NCI-H2029 (cell line): Measurements from ENCODE around the gene SNORC.

Source experiments
- DNase-seq: peaks from one replicate; lab custom pipeline; 2025; lab: John Stamatoyannopoulos, UW

The SNORC gene

DNA sequence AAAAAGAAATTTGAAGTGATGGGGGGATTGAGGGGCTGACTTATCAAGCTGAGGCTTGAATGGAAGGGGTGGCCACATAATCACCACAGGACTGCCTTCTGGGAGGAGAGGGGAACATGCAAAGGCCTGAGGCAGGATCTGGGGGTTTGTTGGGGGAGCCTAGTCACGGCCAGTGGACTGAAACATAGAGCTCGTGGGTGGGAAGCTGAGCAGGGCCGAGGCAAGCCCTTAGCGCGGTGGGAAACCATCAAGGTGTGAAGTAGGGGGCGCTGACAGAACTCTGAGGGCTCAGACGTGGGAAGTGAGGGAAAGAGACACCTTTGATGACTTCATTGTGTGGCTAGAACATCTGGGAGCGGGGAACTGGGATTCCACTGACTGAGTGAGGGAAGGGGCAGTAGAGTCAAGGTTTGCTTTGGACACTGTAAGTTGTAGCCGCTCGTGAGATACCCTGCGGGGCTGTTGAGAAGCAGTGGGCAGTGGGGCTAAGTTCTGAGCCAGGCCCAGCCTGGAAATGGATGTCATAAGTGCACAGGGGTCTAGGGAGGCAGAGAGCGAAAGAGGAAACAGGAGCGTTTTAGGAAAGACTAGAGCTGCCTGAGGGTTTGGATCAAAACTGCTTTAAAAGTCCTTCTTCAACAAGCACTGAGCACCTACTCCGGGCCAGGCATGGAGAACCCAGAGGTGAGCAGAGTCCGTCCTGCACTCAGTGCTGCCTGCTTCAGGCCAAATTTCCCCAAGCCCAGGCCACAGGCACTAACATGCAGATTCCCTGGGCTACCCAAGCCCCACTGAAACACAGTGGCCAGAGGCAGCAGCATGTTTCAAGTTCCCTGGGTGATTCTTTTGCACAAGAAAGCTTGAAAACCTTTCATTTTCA, 686 bp upstream of the SNORC start:
- no peak for DNase-seq

DNA sequence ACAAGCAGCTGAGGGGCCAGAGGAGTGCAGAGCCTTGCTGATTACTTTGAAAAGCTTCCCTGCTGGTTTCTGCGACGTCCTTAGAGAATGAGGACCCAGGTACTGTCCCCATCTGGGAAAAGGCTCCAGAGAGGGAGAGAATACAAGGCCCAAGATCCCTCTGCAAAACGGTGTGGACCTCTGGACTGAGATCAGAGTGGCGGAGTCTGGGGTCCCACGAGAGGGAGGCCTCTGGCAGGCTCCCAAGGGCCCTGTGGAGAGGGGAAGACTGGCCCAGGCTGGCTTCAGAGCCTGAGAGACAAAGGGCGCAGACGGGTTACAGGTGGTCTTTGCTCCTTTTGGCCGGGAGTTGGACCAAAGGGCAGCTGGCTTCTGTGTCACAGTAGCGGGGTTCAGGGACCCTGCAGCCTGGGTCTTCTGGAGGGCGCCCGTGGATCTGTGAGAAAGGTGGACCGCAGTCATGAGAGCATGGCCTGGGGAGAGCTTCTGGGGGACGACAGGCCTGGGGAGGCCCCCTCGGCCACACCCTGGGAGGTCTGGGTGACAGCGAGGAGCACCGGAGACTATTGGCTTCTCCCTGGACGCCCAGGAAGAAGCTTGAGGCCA, 805 bp downstream of the SNORC start:
- no peak for DNase-seq

DNA sequence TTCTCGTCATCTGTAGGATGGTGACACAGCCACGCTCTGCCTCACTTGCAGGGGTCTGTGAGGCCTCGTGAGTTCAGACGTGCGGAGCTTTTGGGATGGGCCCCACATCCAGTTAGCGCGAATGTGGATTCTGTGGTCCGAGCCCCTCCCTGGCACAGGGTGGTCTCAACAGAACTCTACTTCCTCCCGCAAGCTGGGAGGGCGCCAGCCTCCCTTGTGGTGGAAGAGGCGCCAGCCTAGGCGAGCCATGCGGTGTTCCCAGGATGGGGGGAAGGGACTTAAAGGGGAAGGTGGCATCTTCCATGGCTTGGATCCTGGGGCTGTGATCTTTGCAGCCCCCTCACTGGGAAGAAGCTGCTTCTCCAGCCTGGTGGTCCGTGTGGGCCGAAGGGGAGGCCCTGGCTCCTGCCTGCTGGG, 1.4 kb downstream of the SNORC start:
- no peak for DNase-seq

DNA sequence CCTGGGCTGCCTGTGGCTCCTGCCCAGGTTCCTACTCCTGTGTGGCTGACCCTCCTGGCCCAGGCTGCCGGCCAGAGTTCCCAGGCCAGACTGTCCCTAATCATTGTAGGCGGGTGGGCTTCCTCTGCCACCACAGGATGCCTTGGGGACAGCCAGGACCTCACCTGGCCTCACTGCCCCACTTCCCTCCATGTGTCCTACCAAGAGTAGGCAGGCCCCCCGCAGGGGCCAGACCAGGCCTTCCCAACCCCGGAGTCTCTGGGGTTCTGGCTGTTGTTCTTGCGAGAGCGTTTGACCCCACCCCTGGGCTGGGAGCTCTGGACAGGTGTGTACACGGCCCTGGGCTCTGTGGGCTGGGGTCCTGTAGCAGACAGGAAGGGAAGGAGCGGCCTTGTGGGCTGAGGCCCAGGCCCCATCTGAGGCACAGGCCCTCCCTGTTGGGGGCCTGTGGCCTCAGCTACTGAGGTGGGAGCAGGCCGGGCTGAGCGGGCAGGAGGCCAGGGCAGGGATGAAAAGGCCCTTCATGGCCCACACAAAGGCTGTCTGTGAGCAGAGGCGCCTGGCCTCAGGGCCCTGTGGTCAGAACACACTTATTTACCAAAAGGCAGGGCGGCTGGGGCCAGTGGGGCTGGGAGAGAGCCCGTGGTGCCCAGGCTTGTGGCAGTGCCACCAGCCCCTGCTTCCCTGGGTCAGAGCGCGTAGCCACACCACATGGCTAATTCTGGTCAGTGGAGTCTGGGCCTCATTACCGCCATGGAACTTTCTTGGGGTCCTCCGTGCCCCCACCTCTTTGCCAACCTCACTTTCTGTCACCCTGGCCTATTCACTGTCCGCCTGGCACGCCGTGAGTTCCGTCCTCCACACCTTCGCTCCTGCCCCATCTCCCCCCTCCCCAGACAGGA, 2.0 kb downstream of the SNORC start:
- no peak for DNase-seq

DNA sequence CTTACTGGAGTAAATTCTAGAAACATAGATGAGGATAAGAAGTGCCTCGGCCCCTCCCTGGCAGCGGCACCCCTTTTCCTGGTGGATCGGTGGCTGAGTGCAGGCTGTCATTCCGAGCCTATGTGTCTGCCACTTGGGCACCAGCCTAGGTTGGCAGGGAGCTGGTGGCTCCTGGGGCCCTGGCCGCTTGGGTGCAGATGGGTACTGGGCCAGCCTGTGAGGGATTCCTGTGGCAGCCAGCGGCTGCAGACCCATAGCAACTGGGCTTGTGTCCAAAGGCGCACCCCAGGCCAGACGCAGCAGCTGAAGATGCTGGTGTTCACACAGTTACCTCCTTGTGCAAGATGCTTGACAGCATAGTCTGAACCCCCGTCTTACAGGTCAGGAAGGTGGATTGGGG, 2.8 kb downstream of the SNORC start:
- DNase-seq: no peak

DNA sequence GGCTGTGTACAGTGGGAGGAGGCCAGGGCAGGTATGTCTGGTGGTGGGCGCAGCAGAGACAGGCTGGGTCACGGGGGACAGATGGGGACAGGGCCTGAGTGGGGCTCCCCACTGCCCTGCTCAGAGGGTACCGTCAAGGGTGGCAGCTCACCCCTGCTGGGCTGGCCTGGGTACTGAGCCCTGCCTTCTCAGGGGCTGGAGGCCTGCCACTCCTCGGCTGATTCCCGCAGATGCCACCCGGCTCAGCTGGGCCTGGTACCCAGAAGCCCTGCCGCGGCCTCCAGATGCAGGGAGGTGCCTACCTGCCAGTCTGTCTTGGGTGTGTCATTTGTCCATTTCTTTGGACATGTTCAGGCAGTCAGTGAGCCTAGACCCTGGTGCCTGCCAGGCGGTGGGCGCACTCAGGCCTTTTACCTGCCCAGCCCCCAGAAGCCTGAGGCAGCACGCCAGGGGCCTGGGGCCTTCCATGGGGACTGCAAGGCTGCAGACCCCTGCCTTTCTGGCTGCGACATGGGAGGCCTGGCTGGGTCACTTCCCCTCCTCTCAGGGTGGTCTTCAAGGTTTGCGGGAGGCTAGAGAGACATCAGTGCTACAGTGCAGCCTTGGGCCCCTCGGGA, 3.3 kb downstream of the SNORC start:
- DNase-seq: no peak

DNA sequence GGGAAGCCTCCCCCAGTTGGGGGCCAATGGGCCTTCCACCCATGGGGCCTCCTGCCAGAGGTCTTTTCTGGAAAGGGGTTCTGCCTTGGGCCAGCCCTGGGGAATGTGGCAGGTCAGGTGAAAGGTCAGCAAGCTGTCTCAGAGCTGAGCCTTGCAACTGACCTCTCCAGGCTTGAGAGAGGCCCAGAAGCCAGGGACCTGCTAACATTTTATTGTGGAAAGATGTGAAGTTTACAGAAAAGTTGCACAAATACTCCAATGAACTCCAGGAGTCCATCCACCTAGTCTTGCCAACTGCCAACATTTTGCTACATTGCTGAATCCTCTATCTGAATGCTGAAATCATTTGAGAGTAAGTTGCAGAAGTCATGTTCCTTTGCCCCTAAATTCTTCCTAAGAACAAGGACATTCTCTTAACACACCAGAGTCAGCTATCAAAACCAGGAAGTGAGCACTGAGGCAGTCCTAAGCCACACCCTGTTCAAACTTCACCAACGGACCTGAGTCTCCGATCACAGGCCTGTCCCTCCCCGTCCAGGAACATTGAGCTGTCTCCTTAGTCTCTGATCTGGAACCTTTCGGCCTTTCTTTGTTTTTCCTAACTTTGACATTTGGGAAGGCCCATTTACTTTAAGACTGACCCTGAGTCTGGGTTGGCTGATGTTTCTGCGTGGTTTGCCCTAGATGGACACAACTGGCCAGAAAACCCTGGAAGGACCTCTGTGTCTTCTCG, 4.0 kb downstream of the SNORC start:
- no peak for DNase-seq

DNA sequence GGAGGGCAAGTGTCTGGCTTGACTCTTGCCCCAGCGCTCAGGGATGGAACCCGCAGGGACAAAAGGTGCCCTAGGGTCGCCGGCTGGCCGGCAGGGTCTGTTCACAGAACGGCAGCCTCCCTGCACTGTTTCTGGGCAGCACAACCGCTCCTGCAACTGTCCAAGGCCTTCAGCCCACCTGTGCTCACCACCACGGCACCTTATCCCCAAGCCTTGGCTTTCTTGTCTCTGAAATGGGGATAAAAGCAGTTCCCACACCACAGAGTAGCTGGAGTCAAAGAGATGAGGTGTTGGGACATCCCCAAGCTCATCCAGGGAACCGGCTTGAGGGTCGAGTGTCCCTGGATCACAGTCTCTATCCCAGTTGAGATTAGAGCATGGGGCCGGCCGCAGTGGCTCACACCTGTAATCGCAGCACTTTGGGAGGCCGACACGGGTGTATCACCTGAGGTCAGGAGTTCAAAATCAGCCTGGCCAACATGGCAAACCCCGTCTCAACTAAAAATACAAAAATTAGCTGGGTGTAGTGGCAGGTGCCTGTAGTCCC, 4.7 kb downstream of the SNORC start:
- DNase-seq: no peak

DNA sequence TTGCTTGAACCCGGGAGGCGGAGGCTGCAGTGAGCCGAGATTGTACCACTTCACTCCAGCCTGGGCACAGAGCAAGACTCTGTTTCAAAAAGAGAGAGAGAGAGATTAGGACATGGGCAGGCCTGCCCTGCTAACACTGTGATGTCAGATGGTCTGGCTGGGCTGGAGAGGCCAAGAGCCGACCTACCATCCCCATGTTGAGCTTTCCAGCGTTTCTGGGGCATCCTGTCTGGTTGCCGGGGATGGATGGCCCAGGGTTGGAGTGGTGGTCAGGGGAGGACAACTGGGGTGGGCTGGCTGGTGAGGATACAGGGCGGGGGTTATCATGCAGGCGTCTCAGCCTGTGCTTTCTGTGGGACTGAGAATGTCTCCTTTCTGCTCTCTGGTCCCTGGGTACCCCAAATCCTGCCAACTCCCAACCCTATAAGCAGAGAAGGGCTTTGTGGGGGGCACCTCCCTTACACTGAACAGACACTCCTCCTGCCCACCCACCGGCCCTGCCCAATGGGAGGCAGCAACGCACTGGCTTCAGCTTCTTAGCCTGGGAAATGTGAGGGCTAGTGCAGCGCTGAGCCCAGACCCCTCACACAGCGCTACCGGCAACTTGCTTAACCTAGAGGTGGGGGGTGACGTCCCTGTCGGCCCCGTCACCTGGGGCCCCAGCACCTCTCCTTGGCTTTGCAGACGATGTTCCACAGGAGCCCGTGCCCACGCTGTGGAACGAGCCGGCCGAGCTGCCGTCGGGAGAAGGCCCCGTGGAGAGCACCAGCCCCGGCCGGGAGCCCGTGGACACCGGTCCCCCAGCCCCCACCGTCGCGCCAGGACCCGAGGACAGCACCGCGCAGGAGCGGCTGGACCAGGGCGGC, 5.4 kb downstream of the SNORC start:
- no peak for DNase-seq

DNA sequence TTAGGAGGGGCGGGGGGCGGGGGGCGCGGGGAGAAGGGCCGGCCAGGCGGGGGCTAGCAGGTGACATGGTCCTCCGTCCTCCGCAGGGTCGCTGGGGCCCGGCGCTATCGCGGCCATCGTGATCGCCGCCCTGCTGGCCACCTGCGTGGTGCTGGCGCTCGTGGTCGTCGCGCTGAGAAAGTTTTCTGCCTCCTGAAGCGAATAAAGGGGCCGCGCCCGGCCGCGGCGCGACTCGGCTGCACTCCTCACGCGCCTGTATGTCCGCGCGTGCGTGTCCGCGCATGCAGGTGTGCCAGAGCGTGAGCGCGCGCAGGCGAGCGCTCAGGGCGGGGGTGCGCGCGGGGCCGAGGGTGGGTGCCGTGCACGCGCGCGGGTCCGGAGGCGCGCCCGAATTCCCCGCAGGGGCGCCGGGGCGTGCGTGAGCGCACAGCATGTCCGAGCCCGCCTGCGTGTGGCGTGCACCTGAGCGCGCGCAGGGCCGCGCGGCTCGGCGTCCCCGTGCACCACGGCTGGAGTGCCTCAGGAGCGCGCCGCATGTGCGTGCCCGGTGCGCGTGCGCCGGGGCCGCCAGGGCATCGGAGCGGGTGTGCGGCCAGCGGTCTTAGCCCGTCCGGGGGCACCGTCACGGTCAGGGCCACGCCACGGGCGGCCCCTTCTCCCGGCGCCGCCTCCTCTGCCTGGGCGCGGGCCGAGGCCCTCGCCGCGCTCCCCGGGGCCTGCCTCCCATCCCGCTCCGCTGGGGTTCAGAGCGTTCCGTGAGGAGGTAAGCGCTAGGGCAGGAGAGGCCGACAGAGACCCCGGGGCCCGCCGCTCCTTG, 6.3 kb downstream of the SNORC start:
- no peak for DNase-seq

DNA sequence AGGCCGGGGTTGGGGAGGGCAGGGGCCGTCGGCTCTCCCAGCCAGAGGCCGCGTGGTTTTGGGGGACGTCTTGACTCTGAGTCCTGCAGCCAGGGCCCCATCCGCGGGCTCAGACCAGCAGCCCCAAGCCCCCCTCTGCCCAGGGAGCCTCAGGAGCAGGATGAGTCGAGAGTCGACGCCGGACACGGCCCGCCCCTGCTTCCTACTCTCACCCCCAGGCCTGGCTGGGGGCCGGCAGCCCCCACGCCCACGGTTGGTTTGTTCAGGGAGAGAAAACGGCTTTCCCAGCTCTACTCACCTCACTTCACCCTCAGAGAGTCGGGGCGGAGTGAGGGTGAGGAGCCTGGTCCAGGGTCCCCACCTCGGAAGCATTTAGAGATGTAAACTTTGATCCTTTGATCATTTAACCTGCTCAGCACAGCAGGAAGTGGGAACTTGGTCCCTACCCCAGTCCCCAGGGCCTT, 6.9 kb downstream of the SNORC start:
- DNase-seq: no peak

DNA sequence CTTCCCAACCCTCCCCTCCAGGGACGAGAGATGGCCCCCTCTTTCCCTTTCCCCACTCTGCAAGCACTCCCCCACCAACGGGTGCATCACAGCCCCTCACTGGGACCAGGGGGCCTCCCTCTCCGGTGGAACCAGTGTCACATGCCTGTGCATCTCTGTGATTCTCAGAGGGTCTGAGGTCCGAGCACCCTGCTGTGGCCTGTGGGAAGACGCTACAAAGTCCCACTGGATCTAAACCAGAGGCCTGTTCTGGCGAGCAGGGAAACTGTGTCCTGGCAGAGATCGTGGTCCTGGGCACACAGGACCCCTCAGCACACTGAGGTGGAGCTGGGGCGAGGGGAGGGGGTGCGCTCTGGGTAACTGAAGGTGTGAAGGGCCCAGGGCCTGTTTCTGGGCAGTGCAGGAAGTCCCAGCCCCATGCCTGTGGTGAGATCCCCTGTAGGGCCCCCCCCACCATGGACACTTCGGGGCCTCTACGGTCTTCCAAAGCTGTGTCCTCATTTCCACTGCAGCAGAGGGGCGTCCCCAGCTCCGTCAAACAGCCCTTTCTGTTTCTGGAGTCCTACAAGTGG, 8.0 kb downstream of the SNORC start:
- no peak for DNase-seq

DNA sequence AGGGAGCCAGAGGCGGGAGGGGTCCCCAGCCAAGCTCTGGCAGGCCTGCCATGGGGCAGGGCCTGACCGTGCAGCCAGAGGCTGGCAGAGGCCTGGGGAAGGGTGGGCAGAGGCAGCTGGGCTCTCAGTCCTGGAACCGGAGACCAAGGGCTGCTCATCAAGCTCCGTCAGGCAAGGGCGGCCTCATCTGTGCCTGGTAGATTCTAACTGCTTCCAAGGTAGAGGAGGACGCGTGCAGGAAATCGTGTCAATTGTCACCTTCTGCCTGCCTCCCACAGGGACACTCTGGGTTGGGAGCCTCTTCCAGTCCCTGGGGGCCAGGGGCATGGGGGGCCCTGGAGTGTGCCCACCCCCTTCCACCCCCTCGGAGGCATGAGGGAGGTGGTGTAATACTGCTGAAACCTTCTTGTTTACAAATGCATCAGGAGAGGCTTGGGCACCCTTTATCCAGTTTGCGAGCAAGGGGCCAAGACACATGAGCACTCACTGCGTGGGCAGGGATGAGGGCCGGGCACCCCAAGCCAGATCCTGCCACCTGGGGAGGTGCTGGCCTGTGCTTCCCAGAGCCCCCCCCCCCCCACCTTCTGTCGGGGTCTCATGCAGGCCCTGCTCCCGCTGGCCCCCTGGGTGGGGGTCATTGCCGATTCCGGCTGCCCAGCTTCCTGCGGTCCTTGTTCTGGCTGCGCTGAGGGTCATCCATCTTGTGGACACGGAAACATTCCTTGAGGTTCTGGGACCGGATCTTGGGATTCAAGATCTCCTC, 9.0 kb downstream of the SNORC start:
- no peak for DNase-seq

DNA sequence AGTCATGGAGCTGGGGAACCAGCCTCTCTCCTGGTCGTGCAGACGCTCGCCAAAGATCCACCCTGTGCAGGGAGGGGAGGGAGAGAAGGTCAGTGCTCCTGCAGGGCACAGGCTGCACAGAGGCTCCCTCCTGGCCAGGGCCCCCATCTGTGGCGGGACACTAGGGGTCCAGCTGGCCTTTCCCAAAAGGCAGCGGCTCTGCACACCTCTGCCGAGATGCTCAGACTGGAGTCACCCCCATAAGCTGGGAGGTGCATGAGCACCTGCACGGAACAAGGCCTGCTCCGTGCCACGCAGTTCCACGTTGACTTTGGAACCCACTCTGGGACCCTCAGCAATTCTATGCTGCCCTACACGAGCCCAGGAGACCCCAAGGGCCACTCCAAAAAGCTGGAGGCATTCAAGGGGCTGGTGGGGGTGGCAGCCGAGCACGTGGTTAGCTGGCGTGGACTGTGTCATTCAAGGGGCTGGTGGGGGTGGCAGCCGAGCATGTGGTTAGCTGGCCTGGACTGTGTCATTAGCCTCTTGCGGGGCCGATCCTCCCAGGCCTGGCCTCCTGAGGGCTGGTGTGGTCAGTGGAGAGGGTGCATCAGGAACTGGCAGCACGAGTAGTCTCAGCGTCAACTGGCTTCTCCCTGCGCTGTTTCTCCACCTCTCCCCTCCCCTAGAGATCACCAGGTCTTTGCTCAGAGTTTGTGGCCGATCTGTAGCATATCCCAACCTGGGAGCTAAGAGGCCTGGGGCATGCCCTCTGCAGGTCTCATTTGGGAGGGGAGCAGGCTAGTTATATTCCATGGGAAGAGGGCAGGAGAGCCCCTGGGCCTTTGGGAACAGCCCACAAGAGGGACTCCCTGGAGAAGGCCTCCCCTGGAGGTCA, 9.8 kb downstream of the SNORC start:
- DNase-seq: no peak

DNA sequence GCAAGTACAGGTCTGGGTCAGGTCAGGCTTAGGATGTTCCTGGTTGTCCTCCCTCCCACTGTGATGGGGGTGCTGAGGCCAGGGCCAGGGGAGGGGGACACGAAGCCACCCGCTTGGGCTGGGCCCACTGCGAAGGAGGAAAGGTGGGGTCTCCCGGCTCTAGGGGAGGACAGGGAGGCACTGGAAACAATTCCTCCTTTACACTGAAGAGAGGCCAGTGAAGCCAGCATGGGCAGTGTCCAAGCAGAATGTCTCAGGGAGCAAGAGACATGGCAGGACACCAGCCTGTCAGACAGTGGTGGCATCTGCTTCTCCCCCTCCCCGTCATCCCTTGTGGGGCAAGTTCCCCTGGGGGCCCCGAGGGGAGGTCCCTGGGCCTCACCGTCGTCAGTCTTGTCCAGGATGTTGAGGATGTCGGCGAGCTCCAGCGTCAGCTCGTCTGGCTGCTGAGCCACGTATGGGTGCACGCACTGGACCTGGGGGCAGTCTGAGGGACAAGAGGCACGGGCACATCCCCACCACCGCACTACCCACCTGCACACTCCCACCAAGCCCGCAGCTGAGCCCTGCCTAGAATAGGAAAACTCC, 10.8 kb downstream of the SNORC start:
- DNase-seq: no peak

DNA sequence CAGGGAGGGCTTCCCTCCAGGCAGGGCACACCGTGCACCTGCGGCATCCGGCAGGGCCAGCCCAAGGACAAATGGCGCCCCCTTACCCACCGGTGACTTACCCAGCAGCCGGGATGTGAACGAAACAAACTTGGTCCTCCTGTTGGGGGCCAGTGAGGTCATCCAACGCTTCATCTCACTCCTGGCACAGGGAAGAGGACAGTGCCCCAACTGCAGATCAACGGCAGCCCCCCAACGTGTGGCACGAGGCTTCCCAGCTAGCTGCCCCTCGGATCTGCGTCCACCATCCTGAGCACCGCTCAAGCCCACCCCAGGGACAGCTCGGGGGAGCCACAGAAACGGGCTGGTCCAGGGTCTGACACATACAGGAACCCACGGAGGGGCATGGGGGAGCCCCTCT, 12.0 kb downstream of the SNORC start:
- DNase-seq: no peak
